ENCODE results near the gene TIAM2.

Gene TIAM2

GRCh38 chr6:155150967-155151671 lies 156.0 kb downstream of the TIAM2 start:
- DNase-seq (ENCODE audit: low read depth in 1 of 2, low spot score in 1 of 2): no peak
- no peak overlapping the region for H3K4me3 ChIP-seq (replicated peaks; ENCODE audit: insufficient read depth, low read length)
- H3K27me3 ChIP-seq (ENCODE audit: insufficient read depth, poor library complexity, severe bottlenecking): no peaks in the 10 kb centered on the region
- no peak overlapping the region for H3K27ac ChIP-seq (replicated peaks)
- TF ChIP-seq REST (IDR thresholded peaks at IDR 0.05; ENCODE audit: insufficient replicate concordance, low read depth) (no peak), GABPA (IDR thresholded peaks at IDR 0.05; ENCODE audit: low read depth) (no peak), CTCF (IDR thresholded peaks at IDR 0.05; ENCODE audit: insufficient read depth, low read length) (no peak), POLR2AphosphoS5 (IDR thresholded peaks at IDR 0.05; ENCODE audit: low read depth) (no peak), SPI1 (IDR thresholded peaks at IDR 0.05; ENCODE audit: borderline replicate concordance, low read depth) (no peak)

- H3K4me3 ChIP-seq (replicated peaks; ENCODE audit: insufficient read depth, low read length): no peak overlapping the region
- H3K27me3 ChIP-seq (ENCODE audit: insufficient read depth, poor library complexity, severe bottlenecking): no peaks in the 10 kb centered on the region
- H3K27ac ChIP-seq (replicated peaks): no peak overlapping the region
- no peak for DNase-seq (ENCODE audit: low read depth in 1 of 2, low spot score in 1 of 2)
- TF ChIP-seq POLR2AphosphoS5 (IDR thresholded peaks at IDR 0.05; ENCODE audit: low read depth) (no peak), REST (IDR thresholded peaks at IDR 0.05; ENCODE audit: insufficient replicate concordance, low read depth) (no peak), SPI1 (IDR thresholded peaks at IDR 0.05; ENCODE audit: borderline replicate concordance, low read depth) (no peak), GABPA (IDR thresholded peaks at IDR 0.05; ENCODE audit: low read depth) (no peak), CTCF (IDR thresholded peaks at IDR 0.05; ENCODE audit: insufficient read depth, low read length) (no peak)
Observed at GRCh38 chr6:155152211-155153076, 157.3 kb downstream of the TIAM2 start.

GRCh38 chr6:155154158-155154830 lies 159.2 kb downstream of the TIAM2 start:
- peak in 1 of 2 experiments; percentile 24 for DNase-seq (ENCODE audit: low read depth in 1 of 2, low spot score in 1 of 2)
- TF ChIP-seq SPI1 (IDR thresholded peaks at IDR 0.05; ENCODE audit: borderline replicate concordance, low read depth) (no peak), GABPA (IDR thresholded peaks at IDR 0.05; ENCODE audit: low read depth) (no peak), REST (IDR thresholded peaks at IDR 0.05; ENCODE audit: insufficient replicate concordance, low read depth) (no peak), CTCF (IDR thresholded peaks at IDR 0.05; ENCODE audit: insufficient read depth, low read length) (no peak), POLR2AphosphoS5 (IDR thresholded peaks at IDR 0.05; ENCODE audit: low read depth) (no peak)
- no peak overlapping the region for H3K4me3 ChIP-seq (replicated peaks; ENCODE audit: insufficient read depth, low read length)
- no peak overlapping the region for H3K27ac ChIP-seq (replicated peaks)
- H3K27me3 ChIP-seq (ENCODE audit: insufficient read depth, poor library complexity, severe bottlenecking): no peaks in the 10 kb centered on the region
